Measurements from ENCODE around the gene ACAP2.
"Not testable (repeated sequence)": the region's sequence is repeated elsewhere in the genome, so short reads cannot be mapped to it uniquely, and the experiment has no call there.

Gene ACAP2

DNA sequence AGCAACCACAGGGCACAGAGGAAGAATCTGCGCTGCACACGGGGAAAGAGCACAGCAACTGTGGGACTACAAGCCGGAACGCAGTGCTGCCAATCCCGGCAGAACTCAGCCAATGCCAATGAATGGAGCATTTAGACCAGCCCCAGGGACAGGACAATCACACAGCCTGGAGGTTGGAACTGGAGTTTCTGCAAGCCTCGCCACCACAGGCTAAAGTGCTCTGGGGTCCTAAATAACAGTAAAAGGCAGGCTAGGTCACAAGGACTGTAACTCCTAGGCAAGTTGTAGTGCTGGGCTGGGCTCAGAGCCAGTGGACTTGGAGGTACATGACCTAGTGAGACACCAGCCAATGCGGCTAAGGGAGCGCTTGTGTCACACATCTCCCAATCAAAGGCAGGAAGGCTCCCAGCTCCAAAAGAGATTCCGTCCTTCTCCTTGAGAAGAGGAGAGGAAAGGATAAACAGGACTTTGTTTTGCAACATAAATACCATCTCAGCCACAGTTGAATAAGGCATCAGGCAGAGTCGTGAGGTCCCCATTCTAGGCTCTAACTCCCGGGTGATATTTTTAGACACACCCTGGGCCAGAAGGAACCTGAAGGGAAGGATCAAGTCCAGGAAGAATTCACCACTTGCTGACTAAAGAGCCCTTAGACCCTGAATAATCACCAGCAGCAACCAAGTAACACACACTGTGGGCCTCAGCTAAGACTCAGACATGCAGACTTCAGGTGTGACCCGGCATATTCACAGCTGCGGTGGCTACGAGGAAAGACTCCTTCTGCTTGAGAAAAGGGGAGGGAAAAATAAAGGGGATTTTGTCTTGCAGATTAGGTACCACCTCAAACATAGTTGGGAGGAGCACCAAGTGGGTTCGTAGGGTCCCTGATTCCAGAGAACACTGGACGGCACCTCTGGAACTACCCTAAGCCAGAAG lies 86.4 kb downstream of the ACAP2 start:
- no peak for DNase-seq (ENCODE audit: low read depth, low spot score)
- TF ChIP-seq, protein P1, sequence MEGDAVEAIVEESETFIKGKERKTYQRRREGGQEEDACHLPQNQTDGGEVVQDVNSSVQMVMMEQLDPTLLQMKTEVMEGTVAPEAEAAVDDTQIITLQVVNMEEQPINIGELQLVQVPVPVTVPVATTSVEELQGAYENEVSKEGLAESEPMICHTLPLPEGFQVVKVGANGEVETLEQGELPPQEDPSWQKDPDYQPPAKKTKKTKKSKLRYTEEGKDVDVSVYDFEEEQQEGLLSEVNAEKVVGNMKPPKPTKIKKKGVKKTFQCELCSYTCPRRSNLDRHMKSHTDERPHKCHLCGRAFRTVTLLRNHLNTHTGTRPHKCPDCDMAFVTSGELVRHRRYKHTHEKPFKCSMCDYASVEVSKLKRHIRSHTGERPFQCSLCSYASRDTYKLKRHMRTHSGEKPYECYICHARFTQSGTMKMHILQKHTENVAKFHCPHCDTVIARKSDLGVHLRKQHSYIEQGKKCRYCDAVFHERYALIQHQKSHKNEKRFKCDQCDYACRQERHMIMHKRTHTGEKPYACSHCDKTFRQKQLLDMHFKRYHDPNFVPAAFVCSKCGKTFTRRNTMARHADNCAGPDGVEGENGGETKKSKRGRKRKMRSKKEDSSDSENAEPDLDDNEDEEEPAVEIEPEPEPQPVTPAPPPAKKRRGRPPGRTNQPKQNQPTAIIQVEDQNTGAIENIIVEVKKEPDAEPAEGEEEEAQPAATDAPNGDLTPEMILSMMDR (IDR thresholded peaks at IDR 0.05; ENCODE audit: insufficient read depth, low read length, missing control alignments) = no peak
- POLR2A ChIA-PET = interaction anchor here (1.0 kb wide), 1 partner anchor 16 kb away, joined by 4 read pairs; no protein-coding TSS in a partner anchor
- CTCF ChIA-PET = no interaction called here
- H3K4me3 ChIP-seq (ENCODE audit: low read depth, low read length) = no peak overlapping the region

DNA sequence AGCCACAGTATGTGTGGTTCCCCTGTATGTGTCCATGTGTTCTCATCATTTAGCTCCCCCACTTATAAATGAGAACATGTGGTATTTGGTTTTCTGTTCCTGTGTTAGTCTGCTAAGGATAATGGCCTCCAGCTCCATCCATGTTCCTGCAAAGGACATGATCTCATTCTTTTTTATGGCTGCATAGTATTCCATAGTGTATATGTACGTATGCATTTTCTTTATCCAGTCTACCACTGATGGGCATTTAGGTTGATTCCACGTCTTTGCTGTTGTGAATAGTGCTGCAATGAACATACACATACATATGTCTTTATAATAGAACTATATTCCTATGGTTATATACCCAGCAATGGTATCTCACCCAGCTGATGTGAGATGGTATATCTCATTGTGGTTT lies 88.8 kb downstream of the ACAP2 start:
- CTCF ChIA-PET = not testable (repeated sequence)

DNA sequence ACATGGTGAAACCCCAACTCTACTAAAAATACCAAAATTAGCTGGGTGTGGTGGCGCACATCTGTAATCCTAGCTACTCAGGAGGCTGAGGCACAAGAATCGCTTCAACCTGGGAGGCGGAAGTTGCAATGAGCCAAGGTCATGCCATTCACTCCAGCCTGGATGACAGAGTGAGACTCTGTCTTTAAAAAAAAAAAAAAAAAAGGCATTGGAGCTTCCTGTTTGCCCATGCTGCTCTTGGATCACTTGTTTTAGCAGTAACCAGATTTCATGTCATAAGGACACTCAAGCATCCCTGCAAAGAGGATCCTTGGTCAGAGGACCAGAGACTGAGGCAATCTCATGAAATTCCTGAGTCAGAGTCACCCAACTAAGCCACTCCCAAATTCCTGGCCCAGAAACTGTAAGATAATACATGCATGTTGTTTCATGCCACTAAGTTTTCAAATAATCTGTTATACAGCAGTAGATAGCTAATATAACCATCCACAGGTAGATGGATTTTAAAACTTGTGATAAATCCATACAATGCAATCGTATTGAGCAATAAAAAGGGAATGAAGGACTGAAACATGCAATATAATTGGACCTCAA lies 89.8 kb downstream of the ACAP2 start:
- CTCF ChIA-PET = interaction anchor here (0.6 to 1.3 kb wide), 2 partner anchors 8 to 82 kb away, joined by 3 to 4 read pairs; partner anchors contain the start of gene XXYLT1
- no peak overlapping the region for H3K4me3 ChIP-seq (ENCODE audit: low read depth, low read length)
- POLR2A ChIA-PET = interaction anchor here (0.7 to 1.1 kb wide), 2 partner anchors 190 to 737 kb away, joined by 3 to 4 read pairs; partner anchors contain the start of gene PPP1R2
- TF ChIP-seq, protein P1 (IDR thresholded peaks at IDR 0.05; ENCODE audit: insufficient read depth, low read length, missing control alignments) = no peak
- DNase-seq (ENCODE audit: low read depth, low spot score) = peak; percentile 76

More for the DNA sequence above, 88.8 kb downstream of the ACAP2 start:
- H3K4me3 ChIP-seq (ENCODE audit: low read depth, low read length); DNase-seq (ENCODE audit: low read depth, low spot score); POLR2A ChIA-PET: not testable (repeated sequence)

DNA sequence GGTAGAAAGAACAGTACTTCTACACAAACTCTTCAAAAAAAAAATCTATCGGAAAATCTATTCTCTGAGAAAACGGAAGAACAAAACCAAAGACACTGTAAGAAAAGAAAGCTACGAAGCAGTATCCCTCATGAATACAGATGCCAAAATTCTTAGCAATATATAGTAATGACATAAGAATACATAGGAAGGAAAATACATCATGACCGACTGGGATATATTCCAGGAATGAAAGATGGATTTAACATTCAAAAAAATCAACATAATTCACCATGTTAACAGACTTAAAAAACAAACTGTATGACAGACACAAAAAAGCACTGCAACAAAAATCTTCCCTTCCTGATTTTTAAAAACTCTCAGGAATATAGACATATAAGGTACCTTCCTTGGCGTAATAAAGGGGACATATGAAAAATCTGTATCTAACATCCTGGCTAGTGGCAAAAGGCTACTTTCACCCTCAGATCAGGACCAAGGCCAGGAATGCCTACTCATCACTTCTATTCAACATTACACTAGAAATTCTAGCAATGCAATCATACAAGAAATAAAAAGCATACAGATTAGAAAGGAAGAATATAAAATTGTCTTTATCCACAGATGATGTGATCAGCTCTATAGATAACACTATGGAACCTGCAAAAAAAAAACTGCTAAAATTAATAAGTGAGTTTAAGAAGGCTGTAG lies 94.2 kb downstream of the ACAP2 start:
- H3K4me3 ChIP-seq (ENCODE audit: low read depth, low read length) = no peak overlapping the region
- TF ChIP-seq, protein P1 (IDR thresholded peaks at IDR 0.05; ENCODE audit: insufficient read depth, low read length, missing control alignments) = no peak
- DNase-seq (ENCODE audit: low read depth, low spot score) = no peak
- ChIA-PET POLR2A (no interaction called here), CTCF (no interaction called here)

DNA sequence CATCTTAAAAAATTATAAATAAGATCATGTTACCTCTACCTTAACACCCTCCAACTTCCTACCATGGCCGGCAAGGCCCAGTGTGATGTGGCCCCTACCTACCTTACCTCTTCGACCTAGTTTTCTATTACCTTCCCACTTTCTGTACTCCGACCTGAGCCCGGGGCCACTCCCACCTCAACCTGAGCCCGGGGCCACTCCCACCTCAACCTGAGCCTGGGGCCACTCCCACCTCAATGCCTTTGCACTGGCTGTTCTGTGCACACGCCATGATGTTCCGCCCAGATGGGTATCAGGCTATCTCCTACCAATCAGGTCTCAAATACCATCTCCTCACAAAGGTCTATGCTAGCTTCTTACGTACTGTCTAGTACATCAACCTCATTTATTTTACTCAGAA lies 105.1 kb downstream of the ACAP2 start:
- TF ChIP-seq, protein P1 (IDR thresholded peaks at IDR 0.05; ENCODE audit: insufficient read depth, low read length, missing control alignments) = no peak
- CTCF ChIA-PET = no interaction called here
- DNase-seq (ENCODE audit: low read depth, low spot score) = no peak
- POLR2A ChIA-PET = no interaction called here
- no peak overlapping the region for H3K4me3 ChIP-seq (ENCODE audit: low read depth, low read length)

DNA sequence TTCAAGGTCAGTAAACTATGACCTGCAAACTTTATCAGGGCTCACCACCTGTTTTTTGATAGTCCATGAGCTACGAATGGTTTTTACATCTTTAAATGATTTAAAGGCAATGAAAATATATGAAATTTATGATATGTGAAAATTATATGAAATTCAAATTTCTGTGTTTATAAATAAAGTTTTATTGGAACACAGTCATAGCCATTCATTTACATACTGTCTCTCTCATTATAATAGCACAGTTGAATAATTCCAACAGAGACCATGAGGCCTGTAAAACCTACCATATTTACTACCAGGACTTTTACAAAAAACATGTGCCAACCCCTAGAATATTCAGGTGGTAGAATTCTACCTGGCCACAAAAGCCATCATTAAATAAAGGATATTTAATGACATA lies 107.9 kb downstream of the ACAP2 start:
- POLR2A ChIA-PET = no interaction called here
- CTCF ChIA-PET = no interaction called here
- no peak overlapping the region for H3K4me3 ChIP-seq (ENCODE audit: low read depth, low read length)
- TF ChIP-seq, protein P1 (IDR thresholded peaks at IDR 0.05; ENCODE audit: insufficient read depth, low read length, missing control alignments) = no peak
- no peak for DNase-seq (ENCODE audit: low read depth, low spot score)

Measured in AG04449 (cell line).